Skeletal muscle satellite cell (primary cell): Measurements from ENCODE around the gene TYR.
"Not testable (repeated sequence)": the region's sequence is repeated elsewhere in the genome, so short reads cannot be mapped to it uniquely, and the experiment has no call there.

ENCODE experiments used
- H3K27me3 ChIP-seq: 2 replicates; pipeline ENCODE4 v1.7.0; 2013; ENCODE audit warnings: low read length; ENCODE audit not compliant: control insufficient read depth, insufficient read depth
- H3K36me3 ChIP-seq: 2 replicates; pipeline ENCODE4 v1.7.0; 2013; ENCODE audit warnings: mild to moderate bottlenecking, control low read depth, low read length; ENCODE audit not compliant: insufficient read depth
- H3K4me1 ChIP-seq: 2 replicates; pipeline ENCODE4 v1.7.0; 2013; ENCODE audit warnings: low read length; ENCODE audit not compliant: control insufficient read depth, insufficient read depth
- H3K4me2 ChIP-seq: 2 replicates; pipeline ENCODE4 v1.7.0; 2013; ENCODE audit warnings: mild to moderate bottlenecking, low read length
- H3K4me3 ChIP-seq: 2 replicates; pipeline ENCODE4 v1.7.0; 2013; ENCODE audit warnings: low read length
- H3K9ac ChIP-seq: 2 replicates; pipeline ENCODE4 v1.7.0; 2013; ENCODE audit warnings: mild to moderate bottlenecking, low read depth, low read length, moderate library complexity
- H3K9me3 ChIP-seq: replicated peaks from 2 replicates; pipeline ENCODE4 v1.7.0; 2013; ENCODE audit warnings: mild to moderate bottlenecking, control low read depth, low read length

Gene TYR

GRCh38 chr11:89273220-89273619 lies 95.5 kb downstream of the TYR start:
- H3K27me3 ChIP-seq, H3K36me3 ChIP-seq, H3K9me3 ChIP-seq, H3K9ac ChIP-seq, H3K4me1 ChIP-seq, H3K4me2 ChIP-seq, H3K4me3 ChIP-seq: not testable (repeated sequence)

DNA sequence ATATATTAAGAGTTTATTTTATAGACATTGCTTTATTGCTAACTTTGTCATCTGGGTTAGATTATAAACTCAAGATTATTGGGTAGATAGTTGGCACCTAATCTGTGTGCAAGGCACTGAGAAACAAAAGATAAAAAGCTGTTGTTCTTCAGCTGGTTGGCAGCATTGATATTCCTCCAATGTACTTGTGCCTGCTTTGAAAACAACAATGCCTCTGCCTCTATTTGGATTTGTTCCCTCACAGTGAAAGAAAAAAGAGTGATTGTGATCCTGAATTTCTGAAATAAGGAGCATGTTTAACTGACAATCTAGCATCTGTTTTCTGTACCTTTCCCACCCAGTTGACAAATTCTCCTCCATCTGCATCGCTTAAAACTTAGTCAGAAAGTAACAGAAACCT lies 98.3 kb downstream of the TYR start:
- Histone ChIP-seq H3K9ac (no peak overlapping the region), H3K4me1 (no peaks in the 10 kb centered on the region), H3K4me3 (no peak overlapping the region), H3K4me2 (no peak overlapping the region), H3K27me3 (no peaks in the 10 kb centered on the region), H3K9me3 (no peaks in the 10 kb centered on the region), H3K36me3 (no peaks in the 10 kb centered on the region)

DNA sequence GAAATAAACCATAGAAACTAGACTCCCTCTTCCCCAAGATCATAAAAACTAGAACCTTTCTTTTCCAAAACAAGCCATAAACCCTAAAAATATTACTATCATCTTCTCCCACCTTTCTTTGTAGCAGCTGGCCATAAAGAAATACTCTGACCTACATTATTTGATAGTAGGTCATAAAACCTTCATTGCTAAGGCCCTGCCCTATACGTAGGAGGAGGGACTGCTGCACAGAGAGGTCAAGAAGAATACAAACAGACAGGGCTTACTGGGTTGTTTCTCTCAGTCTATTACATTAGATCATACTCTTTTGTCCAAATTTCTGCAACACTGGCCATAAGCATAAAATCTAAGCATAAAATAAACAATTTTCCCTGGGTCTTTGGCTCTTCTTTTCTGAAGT lies 101.5 kb downstream of the TYR start:
- no peak overlapping the region for H3K4me3 ChIP-seq
- H3K4me1 ChIP-seq, result no peaks in the 10 kb centered on the region
- H3K9me3 ChIP-seq, result no peaks in the 10 kb centered on the region
- H3K4me2 ChIP-seq, result no peak overlapping the region
- H3K36me3 ChIP-seq, result no peaks in the 10 kb centered on the region
- no peak overlapping the region for H3K9ac ChIP-seq
- no peaks in the 10 kb centered on the region for H3K27me3 ChIP-seq

- H3K9me3 ChIP-seq, H3K4me1 ChIP-seq, H3K4me3 ChIP-seq, H3K4me2 ChIP-seq, H3K36me3 ChIP-seq, H3K9ac ChIP-seq, H3K27me3 ChIP-seq: not testable (repeated sequence)
Observed at GRCh38 chr11:89281032-89281677, 103.5 kb downstream of the TYR start.

- H3K9ac ChIP-seq, H3K4me2 ChIP-seq, H3K36me3 ChIP-seq, H3K4me3 ChIP-seq, H3K27me3 ChIP-seq, H3K9me3 ChIP-seq, H3K4me1 ChIP-seq: not testable (repeated sequence)
Observed at GRCh38 chr11:89286601-89287000, 108.9 kb downstream of the TYR start.

- H3K27me3 ChIP-seq, H3K9me3 ChIP-seq, H3K9ac ChIP-seq, H3K4me2 ChIP-seq, H3K4me3 ChIP-seq, H3K36me3 ChIP-seq, H3K4me1 ChIP-seq: not testable (repeated sequence)
Observed at GRCh38 chr11:89288004-89288403, 110.3 kb downstream of the TYR start.

- no peaks in the 10 kb centered on the region for H3K9me3 ChIP-seq
- no peaks in the 10 kb centered on the region for H3K36me3 ChIP-seq
- no peaks in the 10 kb centered on the region for H3K4me1 ChIP-seq
- H3K27me3 ChIP-seq, result no peaks in the 10 kb centered on the region
- peak overlapping the region; percentile 55 for H3K4me3 ChIP-seq
- H3K9ac ChIP-seq, result peak overlapping the region; percentile 56
- H3K4me2 ChIP-seq, result peak overlapping the region; percentile 73
Observed at GRCh38 chr11:89293965-89294679, 116.4 kb downstream of the TYR start.

- not testable (repeated sequence) for H3K9ac ChIP-seq, H3K9me3 ChIP-seq, H3K4me1 ChIP-seq, H3K4me2 ChIP-seq, H3K4me3 ChIP-seq, H3K27me3 ChIP-seq, H3K36me3 ChIP-seq
Observed at GRCh38 chr11:89295023-89295422, 117.3 kb downstream of the TYR start.

DNA sequence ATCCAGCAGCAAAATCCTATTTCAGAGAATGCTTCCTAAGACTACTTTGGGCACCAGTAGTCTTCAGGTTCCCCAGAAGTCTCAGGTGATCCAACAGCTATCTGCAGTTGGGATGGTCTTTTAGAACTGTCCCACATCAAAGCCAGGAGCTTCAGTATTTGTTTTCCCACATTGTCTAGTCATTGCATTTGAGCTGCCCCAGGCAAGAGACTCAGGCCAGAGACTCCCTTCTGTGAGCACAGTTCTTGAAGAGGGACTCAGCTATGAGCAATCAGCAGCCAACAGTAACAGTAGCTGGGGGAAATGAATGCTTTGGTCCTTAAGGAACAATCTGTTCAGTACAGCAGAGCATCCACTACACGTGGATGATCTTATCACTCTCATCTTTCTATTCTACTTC lies 125.4 kb downstream of the TYR start:
- H3K4me2 ChIP-seq, H3K9me3 ChIP-seq, H3K27me3 ChIP-seq, H3K36me3 ChIP-seq, H3K4me1 ChIP-seq, H3K4me3 ChIP-seq, H3K9ac ChIP-seq: not testable (repeated sequence)

DNA sequence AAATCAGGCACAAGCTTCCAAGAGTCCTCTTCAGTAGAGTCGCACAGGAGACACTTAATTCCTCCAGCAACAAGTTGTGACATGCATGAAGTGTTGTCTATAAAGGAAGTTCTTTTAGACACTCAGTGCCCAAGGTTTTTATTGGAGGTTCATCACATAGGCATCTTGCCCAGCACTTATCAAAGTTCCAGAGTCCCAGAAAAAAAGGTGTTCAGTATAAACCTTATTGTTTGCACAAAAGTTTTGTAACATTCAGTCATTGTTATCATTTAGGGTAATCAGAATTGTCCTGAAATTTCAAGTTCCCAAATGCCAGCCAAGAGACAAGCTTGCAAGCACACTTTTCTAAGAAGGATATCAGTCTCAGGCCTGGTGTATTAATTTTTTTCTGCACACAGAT lies 130.6 kb downstream of the TYR start:
- H3K4me2 ChIP-seq, H3K36me3 ChIP-seq, H3K9ac ChIP-seq, H3K4me1 ChIP-seq, H3K4me3 ChIP-seq, H3K9me3 ChIP-seq, H3K27me3 ChIP-seq: not testable (repeated sequence)

DNA sequence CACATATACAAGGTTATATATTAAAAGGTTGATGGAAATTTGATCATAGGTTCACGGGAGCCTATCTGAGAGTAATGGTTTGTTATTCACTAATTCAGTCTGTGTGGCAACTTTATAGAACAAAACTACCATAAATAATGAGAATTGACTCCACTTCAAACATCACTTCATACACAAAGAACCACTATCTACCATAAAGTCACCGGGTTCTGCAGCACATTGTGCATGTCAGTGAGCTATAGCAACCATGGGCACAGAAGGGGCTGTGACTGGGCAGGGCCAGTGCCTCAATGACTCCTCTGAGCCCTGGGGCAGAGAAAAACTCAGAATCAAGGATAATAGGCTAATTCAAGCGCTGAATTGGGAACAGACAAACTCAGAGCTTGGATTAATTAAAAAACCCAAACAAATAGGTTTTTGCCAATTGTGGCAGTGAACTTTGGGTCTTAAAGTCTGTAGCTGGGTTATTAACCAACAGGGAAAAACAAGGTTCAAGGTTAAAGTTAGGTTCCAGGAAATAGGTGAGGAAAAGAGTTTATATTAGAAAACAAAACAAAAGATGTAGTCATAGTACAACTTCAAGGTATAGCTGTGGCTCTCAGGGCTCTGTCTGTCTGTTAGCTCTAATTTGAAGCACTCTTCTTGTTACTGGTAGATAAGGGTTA lies 131.8 kb downstream of the TYR start:
- not testable (repeated sequence) for H3K4me2 ChIP-seq, H3K9me3 ChIP-seq, H3K36me3 ChIP-seq, H3K4me3 ChIP-seq, H3K4me1 ChIP-seq, H3K9ac ChIP-seq, H3K27me3 ChIP-seq

DNA sequence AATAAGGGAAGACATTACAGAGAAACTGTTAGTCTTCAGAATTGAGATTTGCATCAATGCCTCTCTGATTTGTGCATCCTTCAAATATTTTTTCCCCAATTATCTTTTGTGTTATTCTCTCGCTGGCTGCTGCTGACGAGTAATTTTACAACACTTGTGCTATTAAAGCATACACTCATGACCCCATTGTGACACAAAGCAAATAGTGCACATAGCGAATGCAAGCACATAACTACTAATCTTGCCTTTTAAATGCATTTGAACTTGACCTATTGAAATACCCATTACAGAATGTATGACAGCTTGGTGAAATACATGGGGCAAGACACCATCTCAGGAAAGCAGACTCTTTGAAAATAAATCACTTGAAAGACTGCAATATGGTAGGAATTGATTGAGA lies 132.9 kb downstream of the TYR start:
- H3K27me3 ChIP-seq, H3K9ac ChIP-seq, H3K4me1 ChIP-seq, H3K36me3 ChIP-seq, H3K9me3 ChIP-seq, H3K4me2 ChIP-seq, H3K4me3 ChIP-seq: not testable (repeated sequence)
